HG03064 (cell line): ENCODE results near the gene AKT1S1.

Experiments used
- ATAC-seq: cut with Tn5 transposase; IDR thresholded peaks from one replicate; pipeline ENCODE4 v1.9.1; 2021; ENCODE audit warnings: low read depth; ENCODE audit not compliant: unreplicated experiment

Gene AKT1S1

GRCh38 chr19:49887037-49887664 lies 10.0 kb upstream of the AKT1S1 start:
- ATAC-seq, result no peak

GRCh38 chr19:49884760-49885159 lies 7.6 kb upstream of the AKT1S1 start:
- no peak for ATAC-seq

GRCh38 chr19:49884109-49884508 lies 7.0 kb upstream of the AKT1S1 start:
- ATAC-seq, result no peak

- ATAC-seq, result no peak
Observed at GRCh38 chr19:49883094-49883493, 5.9 kb upstream of the AKT1S1 start.

DNA sequence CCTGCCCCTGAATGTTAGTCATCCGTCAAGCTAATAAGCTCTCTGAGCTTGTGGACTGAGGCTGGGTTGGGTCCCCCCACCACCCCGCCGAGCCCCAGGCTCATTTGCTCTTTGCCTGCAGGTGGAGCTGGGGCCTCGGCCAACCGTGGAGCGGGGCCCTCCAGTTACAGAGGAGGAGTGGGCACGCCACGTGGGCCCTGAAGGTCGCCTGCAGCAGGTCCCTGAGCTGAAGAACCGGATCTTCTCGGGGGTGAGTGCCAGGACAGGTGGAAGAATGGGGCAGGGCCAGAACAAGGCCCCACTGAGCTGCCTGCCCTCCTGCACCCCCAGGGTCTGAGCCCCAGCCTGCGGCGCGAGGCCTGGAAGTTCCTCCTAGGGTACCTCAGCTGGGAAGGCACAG lies 5.5 kb upstream of the AKT1S1 start:
- ATAC-seq, result no peak

DNA sequence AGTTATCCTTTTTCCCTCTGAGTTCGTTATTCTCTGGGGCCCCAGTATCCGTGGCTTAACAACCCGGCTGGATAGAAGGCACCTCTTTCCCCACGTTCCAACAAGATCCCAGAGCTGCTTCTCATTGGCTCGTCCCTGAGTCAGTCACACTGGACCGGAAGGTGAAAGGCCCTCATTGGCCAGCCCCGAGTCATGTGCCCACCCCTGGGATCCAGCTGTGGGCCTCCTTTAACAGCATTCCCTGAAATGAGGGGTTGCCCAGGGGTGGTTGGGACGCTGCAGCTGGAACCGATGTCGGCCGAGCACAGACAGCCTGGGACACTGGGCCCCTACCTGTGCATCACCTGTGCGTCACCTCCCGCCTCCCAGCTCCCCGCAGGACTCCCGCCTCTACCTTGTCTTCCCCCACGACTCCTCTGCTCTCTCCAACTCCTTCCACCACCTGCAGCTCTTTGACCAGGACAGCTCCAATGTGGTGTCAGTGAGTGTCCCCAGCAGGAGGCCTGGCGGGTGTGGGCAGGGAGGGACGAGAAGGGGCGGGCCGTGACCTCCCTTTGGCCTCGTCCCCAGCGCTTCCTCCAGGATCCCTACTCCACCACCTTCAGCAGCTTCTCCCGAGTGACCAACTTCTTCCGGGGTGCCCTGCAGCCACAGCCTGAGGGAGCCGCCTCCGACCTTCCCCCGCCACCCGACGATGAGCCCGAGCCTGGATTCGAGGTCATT lies 4.7 kb upstream of the AKT1S1 start:
- ATAC-seq, result no peak

- ATAC-seq, result no peak
Observed at GRCh38 chr19:49881186-49881585, 4.0 kb upstream of the AKT1S1 start.

GRCh38 chr19:49880162-49880869 lies 3.2 kb upstream of the AKT1S1 start:
- no peak for ATAC-seq

DNA sequence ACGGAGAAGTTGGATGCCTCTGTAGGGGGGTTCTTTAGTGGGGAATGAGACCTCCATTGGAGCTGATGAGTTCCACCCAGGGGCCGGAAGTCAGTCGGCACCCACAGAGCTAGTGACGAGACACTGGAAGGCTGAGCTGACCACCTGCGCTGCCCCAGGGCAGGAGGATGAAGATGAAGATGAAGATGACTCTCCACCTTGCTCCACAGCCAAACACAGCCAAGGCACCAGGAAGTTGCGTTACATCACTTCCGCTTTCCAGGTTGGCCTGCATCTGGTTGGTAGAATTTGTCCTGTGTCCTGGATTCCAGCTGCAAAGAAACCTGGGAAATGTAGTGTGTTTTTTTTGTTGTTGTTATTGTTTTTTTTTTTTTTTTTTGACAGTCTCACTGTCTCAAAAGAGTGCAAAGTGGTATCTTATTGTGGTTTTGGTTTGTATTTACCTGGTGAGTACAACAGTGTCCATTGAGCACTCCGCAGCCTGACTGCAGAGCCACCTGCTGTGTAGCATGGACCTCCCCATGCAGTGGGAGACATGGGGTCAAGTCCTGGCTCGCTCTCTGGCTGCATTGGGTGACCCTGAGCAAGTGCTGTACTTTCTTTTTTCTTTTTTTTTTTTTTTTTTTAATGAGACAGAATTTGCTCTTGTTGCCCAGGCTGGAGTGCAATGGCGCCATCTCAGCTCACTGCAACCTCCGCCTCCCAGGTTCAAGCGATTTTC lies 2.2 kb upstream of the AKT1S1 start:
- ATAC-seq, result no peak

DNA sequence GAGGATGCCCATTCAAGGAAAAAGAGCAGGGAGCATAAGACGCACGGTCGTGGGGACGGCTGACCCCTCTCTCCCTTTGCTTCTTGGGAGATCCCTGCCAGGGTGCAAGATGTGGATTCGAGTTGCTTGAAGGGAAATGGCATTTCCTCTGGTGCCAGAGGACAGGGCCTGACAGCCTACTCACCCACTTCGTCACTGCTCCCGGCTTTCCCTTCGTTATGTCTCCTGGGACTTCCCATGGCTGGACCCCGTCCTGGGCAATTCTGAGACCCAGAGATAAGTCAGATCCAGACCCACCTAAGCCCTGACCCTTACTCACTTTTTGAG lies 1.6 kb upstream of the AKT1S1 start:
- ATAC-seq, result no peak

DNA sequence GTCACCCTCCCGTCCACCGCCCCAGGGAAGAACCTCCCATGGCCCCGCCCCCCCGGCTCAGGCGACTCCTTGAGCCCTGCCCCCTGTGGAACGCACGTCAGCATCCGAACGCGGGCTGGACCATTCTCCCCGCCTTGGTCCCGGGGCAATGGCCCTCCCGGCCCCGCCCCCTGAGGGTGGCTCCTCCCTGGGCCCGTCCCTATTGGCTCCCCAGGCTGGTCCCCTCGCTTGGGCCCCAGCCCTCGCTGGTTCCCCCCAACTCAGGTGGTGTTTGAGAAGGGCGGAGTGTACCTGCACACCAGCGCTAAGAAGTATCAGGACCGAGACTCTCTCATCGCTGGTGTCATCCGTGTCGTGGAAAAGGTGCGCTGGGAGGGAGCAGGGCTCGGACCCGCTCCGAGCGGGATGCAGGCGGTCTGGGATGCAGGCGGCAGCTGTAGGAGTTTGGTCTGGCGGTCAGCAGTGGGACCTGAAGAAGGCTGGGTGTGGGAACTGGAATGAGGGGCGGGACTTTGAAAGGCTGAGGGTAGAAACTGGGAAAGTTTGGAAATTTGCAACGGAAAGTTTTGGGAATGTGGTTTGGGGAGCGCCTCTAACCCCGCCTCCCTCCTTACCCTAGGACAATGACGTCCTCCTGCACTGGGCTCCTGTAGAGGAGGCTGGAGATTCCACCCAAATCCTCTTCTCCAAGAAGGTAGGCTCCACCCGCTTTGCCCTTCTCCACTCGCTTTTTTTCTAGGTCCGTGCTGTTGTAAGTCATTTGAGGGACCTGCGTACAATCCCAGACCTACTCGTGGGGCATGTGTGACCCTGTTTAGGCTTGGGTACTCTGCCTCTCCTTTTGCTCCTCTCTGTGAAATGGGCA lies 956 bp upstream of the AKT1S1 start:
- peak; percentile 46 for ATAC-seq

- ATAC-seq, result peak; percentile 39
Observed at GRCh38 chr19:49876422-49877019, 634 bp downstream of the AKT1S1 start.

- ATAC-seq, result no peak
Observed at GRCh38 chr19:49875857-49876421, 1.2 kb downstream of the AKT1S1 start.

DNA sequence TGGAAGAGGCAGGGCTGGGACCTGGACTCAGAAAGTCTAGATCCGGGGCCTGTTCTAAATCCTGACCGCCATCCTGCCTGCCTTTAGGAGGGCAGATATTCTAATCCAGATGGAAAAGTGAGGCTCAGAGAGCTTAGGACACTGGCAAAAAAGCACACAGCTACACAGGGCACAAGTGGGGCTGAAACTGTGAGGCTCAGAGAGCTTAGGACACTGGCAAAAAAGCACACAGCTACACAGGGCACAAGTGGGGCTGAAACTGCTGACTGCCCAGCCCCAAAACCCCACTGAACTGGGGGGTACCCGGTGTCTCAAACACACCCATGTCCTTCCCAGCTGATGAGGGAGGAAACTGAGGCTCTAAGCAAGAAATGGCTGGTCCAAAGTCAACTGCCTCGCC lies 2.0 kb downstream of the AKT1S1 start:
- ATAC-seq, result no peak

GRCh38 chr19:49874503-49875157 lies 2.5 kb downstream of the AKT1S1 start:
- no peak for ATAC-seq

- no peak for ATAC-seq
Observed at GRCh38 chr19:49873834-49874233, 3.3 kb downstream of the AKT1S1 start.

- no peak for ATAC-seq
Observed at GRCh38 chr19:49873129-49873521, 4.0 kb downstream of the AKT1S1 start.

DNA sequence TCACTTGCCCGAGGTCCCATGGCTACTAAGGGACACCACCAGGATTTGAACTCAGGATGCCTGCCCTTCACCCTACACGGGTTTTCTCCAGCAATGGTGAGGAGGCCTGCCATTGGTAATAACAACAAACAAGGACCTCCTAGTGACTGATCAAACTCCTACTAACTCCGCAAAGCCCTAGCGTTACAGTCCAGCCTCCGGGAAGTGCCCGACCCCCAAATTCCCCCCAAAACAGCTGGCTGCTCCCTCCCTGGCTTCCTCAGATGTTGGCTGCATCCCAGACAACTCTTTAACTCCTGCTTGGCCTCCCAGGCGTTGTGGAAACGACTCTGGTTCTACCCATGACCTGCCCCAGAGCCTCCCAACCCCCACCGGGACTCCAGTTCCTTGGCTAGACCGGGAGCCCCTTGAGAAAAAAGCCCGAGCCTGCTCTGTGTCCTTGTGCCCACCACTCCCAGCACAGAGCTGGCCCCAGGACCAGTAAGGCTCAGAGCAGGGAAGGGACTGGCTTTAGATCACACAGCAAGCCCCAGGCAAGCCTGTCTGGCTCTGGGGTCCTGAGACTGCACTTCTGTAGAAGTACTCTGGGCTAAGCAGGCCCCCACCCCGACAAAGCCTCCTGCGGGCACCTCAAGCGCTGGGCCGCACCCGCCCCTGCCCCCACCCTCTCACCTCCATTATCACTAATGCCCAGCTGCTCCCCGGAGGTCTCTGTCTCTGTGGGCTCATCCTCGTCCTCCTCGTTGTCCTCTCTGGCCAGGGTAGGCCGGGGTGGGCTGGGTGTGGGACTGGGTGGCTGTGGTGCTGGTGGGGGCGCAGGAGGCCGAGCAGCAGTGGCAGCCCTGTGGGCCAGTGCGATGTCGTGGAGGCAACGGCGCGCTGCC lies 4.7 kb downstream of the AKT1S1 start:
- ATAC-seq, result no peak
